B cell (primary cell): ENCODE results near the gene KIF3C. TPM values are rescaled to one million over a fixed set of nuclear protein-coding genes. Genes with fewer than 3 reads are reported as not detected.

Experiments used
- ATAC-seq: fragments of 200-7000 bp; cut with Tn5 transposase; one replicate; pipeline ENCODE4 v1.10.0; 2021; ENCODE audit warnings: low read depth, mild to moderate bottlenecking, moderate number of reproducible peaks, moderate library complexity
- CTCF ChIA-PET: fragments of 350-600 bp; sonication (Branson Sonifier 250); formaldehyde crosslinking; loops from one replicate; lab custom pipeline; 2021; ENCODE audit warnings: antibody characterized with exemption, inconsistent platforms; lab: Charles Lee
- POLR2A ChIA-PET: fragments of 350-600 bp; sonication (Branson Sonifier 250); formaldehyde crosslinking; loops from one replicate; lab custom pipeline; 2021; ENCODE audit warnings: antibody characterized with exemption; lab: Charles Lee
- DNase-seq: peaks from one replicate; pipeline ENCODE4 v3.0.0; 2013
- H2AFZ ChIP-seq: 2 replicates; pipeline ENCODE4 v1.6.1; 2012; ENCODE audit warnings: mild to moderate bottlenecking, low read depth, low read length; ENCODE audit not compliant: insufficient read depth, poor library complexity, severe bottlenecking
- H3K27ac ChIP-seq, 2 donors: 1 replicate in 1 of 2; 2 replicates in 1 of 2; pipeline ENCODE4 v1.5.1; 2012 to 2013; ENCODE audit warnings: low read length in 2 of 2, mild to moderate bottlenecking in 2 of 2, moderate library complexity in 1 of 2
- H3K27me3 ChIP-seq, 4 experiments: fragments of 200-600 bp in 1 of 4; sonication (generic) in 1 of 4; replicated peaks in 1 of 4; 1 replicate in 2 of 4; 2 replicates in 2 of 4; pipeline versions ENCODE4 v1.6.1 to v1.7.0; 2013 to 2016; ENCODE audit warnings: low read length in 3 of 4, mild to moderate bottlenecking in 2 of 4, mixed read lengths in 1 of 4, moderate library complexity in 1 of 4; ENCODE audit not compliant: insufficient read depth in 4 of 4, control insufficient read depth in 3 of 4; ENCODE audit errors: control extremely low read depth in 1 of 4
- H3K36me3 ChIP-seq, 2 experiments: replicated peaks in 1 of 2; 1 replicate in 1 of 2; 2 replicates in 1 of 2; pipeline versions ENCODE4 v1.6.1 to v1.7.1; 2013; ENCODE audit warnings: low read length in 1 of 2; ENCODE audit not compliant: insufficient read depth in 2 of 2, control insufficient read depth in 1 of 2; ENCODE audit errors: control extremely low read depth in 1 of 2, extremely low read depth in 1 of 2
- H3K4me1 ChIP-seq, 2 donors: fragments of 200-600 bp in 1 of 2; sonication (generic) in 1 of 2; 1 replicate in 1 of 2; 2 replicates in 1 of 2; pipeline versions ENCODE4 v1.5.1 to v1.6.1; 2013 to 2017; ENCODE audit warnings: low read length in 2 of 2; ENCODE audit not compliant: control insufficient read depth in 2 of 2, insufficient read depth in 2 of 2
- H3K4me2 ChIP-seq: replicated peaks from 2 replicates; pipeline ENCODE3; 2012; ENCODE audit warnings: mild to moderate bottlenecking, low read depth, low read length; ENCODE audit not compliant: poor library complexity, severe bottlenecking
- H3K4me3 ChIP-seq, 5 experiments: fragments of 200-600 bp in 1 of 5; sonication (generic) in 1 of 5; 1 replicate in 3 of 5; 2 replicates in 2 of 5; pipeline versions ENCODE4 v1.5.1 to v1.7.0; 2011 to 2016; ENCODE audit warnings: low read length in 4 of 5, mild to moderate bottlenecking in 4 of 5, low read depth in 2 of 5, control low read depth in 1 of 5, moderate library complexity in 1 of 5; ENCODE audit not compliant: insufficient read depth in 1 of 5; ENCODE audit errors: control extremely low read depth in 1 of 5, extremely low read depth in 1 of 5
- H3K79me2 ChIP-seq: fragments of 200-600 bp; sonication (generic); one replicate; pipeline ENCODE4 v1.6.0; 2016; ENCODE audit warnings: low read length; ENCODE audit not compliant: control insufficient read depth, insufficient read depth
- H3K9ac ChIP-seq: fragments of 200-600 bp; sonication (generic); 2 replicates; pipeline ENCODE4 v1.6.1; 2017; ENCODE audit warnings: mild to moderate bottlenecking, low read length, moderate library complexity
- H3K9me3 ChIP-seq, 3 donors: one replicate each; pipeline versions ENCODE4 v1.6.1 to v1.7.1; 2013; ENCODE audit warnings: low read length in 2 of 3; ENCODE audit not compliant: control insufficient read depth in 2 of 3, insufficient read depth in 1 of 3; ENCODE audit errors: control extremely low read depth in 1 of 3
- H4K20me1 ChIP-seq: 2 replicates; pipeline ENCODE4 v1.6.0; 2012; ENCODE audit warnings: mild to moderate bottlenecking, low read length; ENCODE audit not compliant: insufficient read depth, control insufficient read depth, poor library complexity, severe bottlenecking
- H3K27ac Mint-ChIP-seq: one replicate; pipeline ENCODE4 v1.8.0; 2021; ENCODE audit warnings: mixed read lengths
- H3K27me3 Mint-ChIP-seq: one replicate; pipeline ENCODE4 v1.8.0; 2021; ENCODE audit warnings: mixed read lengths
- H3K4me1 Mint-ChIP-seq: one replicate; pipeline ENCODE4 v1.8.0; 2021; ENCODE audit warnings: mixed read lengths
- H3K4me3 Mint-ChIP-seq: one replicate; pipeline ENCODE4 v1.8.0; 2021; ENCODE audit warnings: mixed read lengths
- H3K9me3 Mint-ChIP-seq: one replicate; pipeline ENCODE4 v1.8.0; 2022; ENCODE audit warnings: mixed read lengths; ENCODE audit not compliant: insufficient read depth
- EZH2 ChIP-seq: IDR thresholded peaks from 2 replicates; pipeline ENCODE4 v1.6.1; 2012; ENCODE audit warnings: borderline replicate concordance, low read depth, mild to moderate bottlenecking, moderate library complexity, low read length; ENCODE audit not compliant: insufficient read depth, poor library complexity, severe bottlenecking
- WGBS: methylation state at CpG from one replicate; pipeline ENCODE4 v1.1.5; 2013; ENCODE audit warnings: missing lambda C conversion rate; ENCODE audit not compliant: insufficient coverage; 5-methylcytosine and 5-hydroxymethylcytosine counted together
- intact Hi-C: fragments of 100-400 bp; cut with micrococcal nuclease; formaldehyde crosslinking; loops from one replicate; pipeline ENCODE4 v1.10.0; 2022
- polyA plus RNA-seq: library from polyadenylated mRNA; depleted of rRNA; stranded (reverse); fragments of >200 nt; gene quantifications from 2 replicates; pipeline ENCODE4 v1.2.3, GENCODE V29; 2012
- total RNA-seq, 2 donors: library from RNA; stranded (reverse); fragments of 120-200 nt in 1 of 2; gene quantifications; 1 replicate in 1 of 2; 2 replicates in 1 of 2; pipeline versions ENCODE4 v1.2.3 to v1.2.4, GENCODE V29; 2013 to 2022
- TF ChIP-seq, protein P1 (sequence below): fragments of 200-600 bp; IDR thresholded peaks from one replicate; pipeline ENCODE4 v1.8.0; 2022; ENCODE audit warnings: antibody characterized with exemption, mild to moderate bottlenecking

KIF3C gene
- total and polyA plus RNA-seq, 2 donors (not counting 1 experiment from before 2014, with no cell fraction given): 0.84 to 4.0 TPM

DNA sequence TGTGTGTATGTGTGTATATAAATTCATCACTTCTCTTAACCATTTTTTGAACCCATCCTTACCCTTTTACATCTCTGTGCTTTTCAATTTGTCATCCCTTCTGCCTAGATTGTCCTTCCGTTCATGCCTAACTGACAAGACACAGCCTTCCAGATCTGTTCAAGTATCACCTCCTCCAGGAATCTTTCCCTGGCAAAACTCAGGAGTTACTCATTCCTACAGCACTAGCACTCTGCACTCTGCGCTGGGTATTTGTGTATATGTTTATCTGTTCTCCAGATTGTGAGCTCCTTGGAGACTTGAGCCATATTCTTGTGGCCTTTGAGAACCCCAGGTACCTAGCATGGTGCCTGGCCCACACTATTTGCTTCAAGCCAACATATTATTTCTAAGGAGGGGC lies 77.2 kb downstream of the KIF3C start:
- CTCF ChIA-PET: no interaction called here
- TF ChIP-seq EZH2: no peak
- TF ChIP-seq, protein P1, sequence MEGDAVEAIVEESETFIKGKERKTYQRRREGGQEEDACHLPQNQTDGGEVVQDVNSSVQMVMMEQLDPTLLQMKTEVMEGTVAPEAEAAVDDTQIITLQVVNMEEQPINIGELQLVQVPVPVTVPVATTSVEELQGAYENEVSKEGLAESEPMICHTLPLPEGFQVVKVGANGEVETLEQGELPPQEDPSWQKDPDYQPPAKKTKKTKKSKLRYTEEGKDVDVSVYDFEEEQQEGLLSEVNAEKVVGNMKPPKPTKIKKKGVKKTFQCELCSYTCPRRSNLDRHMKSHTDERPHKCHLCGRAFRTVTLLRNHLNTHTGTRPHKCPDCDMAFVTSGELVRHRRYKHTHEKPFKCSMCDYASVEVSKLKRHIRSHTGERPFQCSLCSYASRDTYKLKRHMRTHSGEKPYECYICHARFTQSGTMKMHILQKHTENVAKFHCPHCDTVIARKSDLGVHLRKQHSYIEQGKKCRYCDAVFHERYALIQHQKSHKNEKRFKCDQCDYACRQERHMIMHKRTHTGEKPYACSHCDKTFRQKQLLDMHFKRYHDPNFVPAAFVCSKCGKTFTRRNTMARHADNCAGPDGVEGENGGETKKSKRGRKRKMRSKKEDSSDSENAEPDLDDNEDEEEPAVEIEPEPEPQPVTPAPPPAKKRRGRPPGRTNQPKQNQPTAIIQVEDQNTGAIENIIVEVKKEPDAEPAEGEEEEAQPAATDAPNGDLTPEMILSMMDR: no peak
- POLR2A ChIA-PET: no interaction called here
- Histone ChIP-seq H4K20me1 (no peaks in the 10 kb centered on the region), H3K4me2 (no peak overlapping the region), H3K9me3 (no peaks in the 10 kb centered on the region), H3K79me2 (no peaks in the 10 kb centered on the region), H3K9ac (no peak overlapping the region), H3K36me3 (no peaks in the 10 kb centered on the region), H3K4me1 (no peaks in the 10 kb centered on the region), H3K27me3 (no peaks in the 10 kb centered on the region), H3K4me3 (no peak overlapping the region), H3K27ac (no peak overlapping the region), H2AFZ (no peak overlapping the region)
- DNase-seq: no peak
- Mint-ChIP-seq H3K27me3 (peaks cover 7% of the 10 kb centered on the region), H3K4me3 (no peak overlapping the region), H3K9me3 (no peaks in the 10 kb centered on the region), H3K27ac (no peak overlapping the region), H3K4me1 (no peaks in the 10 kb centered on the region)
- ATAC-seq: no peak
- intact Hi-C loops: no loop called here
- 100% methylated on average over 1 of the region's 2 CpGs for WGBS

- DNase-seq: no peak
- no peaks in the 10 kb centered on the region for H3K79me2 ChIP-seq
- no peak overlapping the region for H3K27ac ChIP-seq
- no peaks in the 10 kb centered on the region for H3K9me3 Mint-ChIP-seq
- ChIA-PET CTCF (interaction anchor here (1.5 kb wide), 1 partner anchor 88 kb away, joined by 3 read pairs; no protein-coding TSS in a partner anchor), POLR2A (no interaction called here)
- H3K4me1 Mint-ChIP-seq: peaks cover 4% of the 10 kb centered on the region
- H3K9ac ChIP-seq: no peak overlapping the region
- no peak overlapping the region for H3K4me2 ChIP-seq
- no peak overlapping the region for H3K27ac Mint-ChIP-seq
- no peak overlapping the region for H3K4me3 Mint-ChIP-seq
- no peak overlapping the region for H3K4me3 ChIP-seq
- H3K36me3 ChIP-seq: no peaks in the 10 kb centered on the region
- H3K27me3 ChIP-seq: no peaks in the 10 kb centered on the region
- intact Hi-C loops: no loop called here
- TF ChIP-seq, protein P1: no peak
- TF ChIP-seq EZH2: no peak
- H3K9me3 ChIP-seq: no peaks in the 10 kb centered on the region
- H3K27me3 Mint-ChIP-seq: peaks cover 7% of the 10 kb centered on the region
- H3K4me1 ChIP-seq: no peaks in the 10 kb centered on the region
- no peaks in the 10 kb centered on the region for H4K20me1 ChIP-seq
- 93% methylated on average over 3 of the region's 5 CpGs for WGBS
- no peak overlapping the region for H2AFZ ChIP-seq
- ATAC-seq: no peak
These were observed 79.0 kb downstream of the KIF3C start for GRCh38 chr2:25903216-25903776.
